Measurements from ENCODE around the gene CNOT3.

DNA sequence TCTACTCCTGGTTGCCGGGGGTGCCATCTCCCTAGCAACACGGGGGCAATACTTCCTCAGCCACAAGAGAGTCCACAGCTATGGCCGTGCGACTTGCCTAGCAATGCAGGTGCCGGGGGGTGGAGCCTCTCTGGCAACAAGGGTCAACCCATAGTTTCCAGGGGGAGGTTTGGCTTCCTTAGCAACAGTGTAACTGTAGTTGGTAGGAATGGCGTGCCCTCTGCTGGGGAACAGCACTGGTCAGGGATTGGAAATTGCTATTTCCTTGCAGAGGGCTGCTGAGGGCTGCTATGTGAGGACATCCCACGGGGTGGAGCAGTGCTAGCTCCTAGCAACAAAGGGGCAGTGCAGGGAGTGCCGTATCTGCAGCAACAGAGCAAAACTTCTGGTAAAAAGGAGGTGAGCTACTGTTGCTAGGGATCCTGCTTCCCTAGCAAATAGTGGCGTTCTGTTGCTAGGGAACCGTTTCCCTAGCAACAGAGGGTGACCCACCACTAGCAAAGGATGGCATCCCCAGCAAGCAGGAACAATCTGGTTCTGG, 42.4 kb downstream of the CNOT3 start:
- TF ChIP-seq POLR2AphosphoS5 (IDR thresholded peaks at IDR 0.05; ENCODE audit: borderline replicate concordance, low read depth, low read length) (no peak), EZH2 (IDR thresholded peaks at IDR 0.05) (no peak), FOXP2 (optimal IDR thresholded peaks at IDR 0.05; ENCODE audit: control extremely low read depth, extremely low read length, insufficient read depth) (no peak)

Data from SK-N-MC (cell line).